ENCODE measurements around the gene TJP1. TPM values are rescaled to one million over a fixed set of nuclear protein-coding genes. Genes with fewer than 3 reads are reported as not detected.

The TJP1 gene
- polyA plus RNA-seq (ENCODE audit: insufficient read length in 3 of 3): 100 to 1,000 TPM; 153 to 182 (median 174) TPM
- long read RNA-seq, donor 1, partial matches to known transcripts: 251 of 252 reads
- long read RNA-seq, donor 1, other reads (novel, unspliced or antisense): 0 of 252 reads
- long read RNA-seq, donor 2, partial matches to known transcripts: 37 of 38 reads
- long read RNA-seq, donor 2, other reads (novel, unspliced or antisense): 0 of 38 reads
- long read RNA-seq, donor 3, full-length matches to known transcripts: 4 of 30 reads
- long read RNA-seq, donor 3, partial matches to known transcripts: 26 of 30 reads
- long read RNA-seq, donor 3, other reads (novel, unspliced or antisense): 0 of 30 reads
- long read RNA-seq, donor 4, partial matches to known transcripts: 23 of 23 reads
- long read RNA-seq, donor 4, other reads (novel, unspliced or antisense): 0 of 23 reads
- long read RNA-seq, donor 5, partial matches to known transcripts: 9 of 11 reads
- long read RNA-seq, donor 5, other reads (novel, unspliced or antisense): 0 of 11 reads
- long read RNA-seq, donor 6, full-length matches to known transcripts: 7 of 58 reads
- long read RNA-seq, donor 6, partial matches to known transcripts: 51 of 58 reads
- long read RNA-seq, donor 6, other reads (novel, unspliced or antisense): 0 of 58 reads
- long read RNA-seq, donor 7, partial matches to known transcripts: 106 of 112 reads
- long read RNA-seq, donor 7, other reads (novel, unspliced or antisense): 0 of 112 reads
- long read RNA-seq, donor 8, partial matches to known transcripts: 16 of 18 reads
- long read RNA-seq, donor 8, other reads (novel, unspliced or antisense): 0 of 18 reads
- long read RNA-seq, donor 9, partial matches to known transcripts: 287 of 288 reads
- long read RNA-seq, donor 9, other reads (novel, unspliced or antisense): 0 of 288 reads
- long read RNA-seq, donor 10, partial matches to known transcripts: 88 of 91 reads
- long read RNA-seq, donor 10, other reads (novel, unspliced or antisense): 0 of 91 reads
- long read RNA-seq, donor 11, partial matches to known transcripts: 43 of 45 reads
- long read RNA-seq, donor 11, other reads (novel, unspliced or antisense): 0 of 45 reads
- long read RNA-seq, donor 12, partial matches to known transcripts: 60 of 62 reads
- long read RNA-seq, donor 12, other reads (novel, unspliced or antisense): 0 of 62 reads
- long read RNA-seq, donor 13, partial matches to known transcripts: 41 of 50 reads
- long read RNA-seq, donor 13, other reads (novel, unspliced or antisense): 5 of 50 reads
- long read RNA-seq, donor 14: 0 reads
- long read RNA-seq, donor 15: 0 reads
- long read RNA-seq, donor 16, partial matches to known transcripts: 35 of 39 reads
- long read RNA-seq, donor 16, other reads (novel, unspliced or antisense): 0 of 39 reads

DNA sequence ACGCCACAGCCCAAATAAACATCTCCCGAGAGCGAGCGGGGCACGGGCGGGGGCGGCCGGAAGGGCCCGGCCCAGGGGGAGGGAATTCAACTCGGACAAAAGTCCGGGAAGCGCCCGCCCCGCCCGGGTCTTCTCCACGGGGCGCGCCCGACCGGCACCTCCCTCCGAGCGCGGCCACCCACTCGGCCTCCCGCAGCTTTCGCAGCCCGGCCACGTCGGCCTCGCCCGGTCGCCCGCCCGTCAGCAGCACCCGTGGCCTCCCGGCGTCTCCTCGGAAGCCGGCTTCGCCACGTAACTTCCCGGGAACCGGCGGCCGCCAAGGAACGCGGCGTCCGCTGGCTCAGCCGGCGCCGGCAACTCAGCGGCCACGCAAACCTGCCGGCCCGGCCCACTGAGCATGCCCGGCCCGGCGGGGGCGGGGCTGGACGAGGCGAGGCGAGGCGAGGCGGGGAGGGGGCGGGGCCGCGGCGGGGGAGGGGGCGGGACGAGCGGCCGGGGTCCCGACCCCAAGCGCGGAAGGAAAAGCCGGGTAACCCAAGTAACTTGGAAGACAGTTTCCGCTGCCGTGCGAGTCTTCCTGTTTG lies at the start of gene TJP1:
Gene TJP1 (minus strand): TSS at position 369 of the 584 bp plus-strand sequence. CDS start 440 bp downstream, outside the sequence.
- DNase-seq: peak; percentile 82

DNA sequence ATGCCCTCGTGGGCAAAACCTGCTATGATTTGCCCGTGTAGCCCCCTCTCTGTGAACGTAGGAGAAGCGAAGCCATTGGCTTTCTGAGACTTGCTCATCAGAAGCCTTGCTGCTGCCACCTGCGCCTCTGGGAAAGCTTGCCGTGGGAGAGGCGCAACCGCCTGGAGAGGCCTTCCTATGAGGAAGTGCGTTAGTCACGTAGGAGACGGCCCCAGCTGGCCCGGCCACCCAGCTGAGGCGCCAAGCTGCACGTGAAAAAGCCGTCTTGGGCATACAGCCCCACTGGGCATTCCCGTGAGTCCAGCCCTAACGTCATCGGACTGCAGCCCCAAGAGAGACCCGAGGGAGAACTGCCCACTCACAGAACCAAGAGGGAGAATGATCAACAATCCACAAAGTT lies 49.1 kb upstream of the TJP1 start:
- DNase-seq: no peak

DNA sequence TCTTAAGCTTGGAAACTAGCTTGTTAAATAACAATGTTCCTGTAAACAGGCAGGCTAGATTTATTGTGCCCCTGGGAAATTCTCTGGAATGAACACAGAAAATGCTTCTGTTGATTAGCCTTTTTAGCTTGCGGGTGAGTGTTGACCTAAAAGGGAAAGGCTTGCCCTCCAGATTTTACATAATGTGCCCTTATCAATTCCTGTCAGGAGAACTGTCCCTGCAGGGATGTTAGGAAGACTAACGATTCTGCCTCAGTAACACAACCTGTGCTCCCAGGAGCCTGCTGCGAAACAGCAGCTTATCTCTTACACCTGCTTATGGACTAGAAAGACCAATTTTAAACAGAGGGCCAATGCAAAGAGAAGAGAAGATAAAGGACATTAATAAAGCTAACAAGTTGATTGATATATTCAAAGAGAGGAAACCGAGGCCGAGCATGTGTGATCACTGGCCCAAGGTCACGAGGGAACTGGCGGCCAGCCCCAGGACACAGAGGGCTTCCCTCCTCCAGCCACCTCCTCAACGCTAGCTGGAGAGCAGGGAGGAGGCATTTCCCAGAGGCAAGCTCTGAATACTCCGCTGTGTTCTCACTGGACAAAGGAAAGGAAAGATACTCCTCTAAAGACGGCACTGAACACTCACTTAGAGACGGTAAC lies 48.4 kb upstream of the TJP1 start:
- peak; percentile 83 for DNase-seq

DNA sequence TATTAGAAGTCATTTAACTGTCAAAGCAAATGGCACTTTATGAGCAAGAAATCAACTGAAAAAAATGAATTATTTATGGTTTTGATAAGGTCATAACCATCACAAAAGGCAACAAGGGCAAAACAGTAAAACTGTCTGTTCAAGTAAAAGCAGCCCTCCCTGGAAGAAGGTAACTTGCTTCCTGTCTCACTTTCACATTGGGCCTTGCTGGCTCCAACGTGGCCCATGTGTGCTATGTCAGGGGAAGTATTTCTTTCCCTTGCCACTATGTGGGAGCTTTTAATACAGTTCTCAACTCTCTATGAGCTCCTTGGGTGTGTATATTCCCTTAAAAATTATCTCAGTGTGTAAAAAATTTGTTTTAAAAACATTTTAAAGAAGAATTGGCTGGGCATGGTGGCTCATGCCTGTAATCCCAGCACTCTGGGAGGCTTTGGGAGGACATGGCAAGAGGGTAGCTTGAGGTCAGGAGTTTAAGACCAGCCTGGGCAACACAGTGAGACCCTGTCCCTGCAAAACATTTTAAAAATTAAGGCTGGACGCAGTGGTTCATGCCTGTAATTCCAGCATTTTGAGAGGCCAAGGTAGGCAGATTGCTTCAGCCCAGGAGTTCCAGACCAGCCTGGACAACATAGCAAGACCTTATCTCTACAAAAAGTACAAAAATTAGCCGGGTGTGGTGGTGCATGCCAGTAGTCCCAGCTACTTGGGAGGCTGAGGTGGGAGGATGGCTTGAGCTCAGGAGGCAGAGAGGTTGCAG lies 45.2 kb upstream of the TJP1 start:
- DNase-seq: no peak

GRCh38 chr15:29866337-29866736 lies 44.1 kb upstream of the TJP1 start:
- DNase-seq: peak; percentile 53

DNA sequence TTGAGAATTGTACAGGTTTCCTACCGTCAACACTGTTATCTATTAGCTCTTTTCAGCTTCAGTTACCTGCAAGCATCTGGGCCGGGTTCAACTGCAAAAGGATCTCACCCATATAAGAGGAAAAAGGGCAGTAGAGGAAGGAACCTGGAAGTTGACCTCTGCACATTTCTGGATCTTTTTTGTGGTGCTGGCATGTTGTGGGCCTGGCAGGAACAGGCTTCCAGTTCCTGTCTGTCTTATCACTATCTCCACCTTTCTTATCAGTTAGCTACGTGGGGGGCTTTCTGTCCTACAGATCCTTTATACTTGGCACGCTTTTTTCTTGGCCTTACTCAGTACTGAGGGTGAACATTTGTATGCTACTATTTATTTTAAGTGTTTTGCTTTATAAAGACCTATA lies 42.2 kb upstream of the TJP1 start:
- DNase-seq: no peak

DNA sequence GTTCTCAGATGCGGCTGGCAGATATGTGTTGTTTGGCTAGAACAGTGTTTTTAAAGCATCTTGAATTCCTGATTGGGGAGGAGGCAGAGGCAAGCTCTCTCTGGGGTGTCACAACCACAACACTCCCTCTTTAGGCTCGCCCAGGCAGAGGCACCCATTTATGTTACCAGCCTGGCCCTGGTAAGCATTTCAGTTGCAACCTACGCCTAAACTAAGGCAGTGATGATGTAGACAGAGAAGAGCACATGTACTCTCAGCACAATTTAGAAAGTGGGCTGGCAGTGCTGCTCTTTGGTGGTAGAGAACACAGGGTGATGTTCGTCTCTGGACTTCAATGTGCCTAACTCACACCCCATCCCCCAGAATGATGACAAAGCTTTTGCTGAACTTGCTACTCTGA lies 41.2 kb upstream of the TJP1 start:
- no peak for DNase-seq

DNA sequence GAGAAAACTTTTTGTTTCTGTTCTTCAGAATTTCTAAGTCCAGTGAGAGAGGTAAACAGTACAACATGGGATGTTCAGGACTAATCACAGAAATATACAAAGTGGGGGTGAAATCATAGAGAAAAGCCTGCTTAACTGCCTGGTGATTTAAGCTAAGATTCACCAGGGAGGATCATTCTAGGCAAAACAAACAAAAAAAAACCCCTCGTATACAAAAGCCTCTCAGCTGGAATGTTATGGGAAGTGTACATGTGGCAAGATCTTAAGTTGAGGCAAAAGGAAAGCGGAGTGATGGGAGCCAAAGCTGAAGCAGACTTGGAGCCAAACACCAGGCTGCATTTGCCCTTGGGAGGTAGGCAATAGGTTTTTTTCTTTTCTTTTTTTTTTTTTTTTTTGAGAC lies 40.0 kb upstream of the TJP1 start:
- DNase-seq: no peak

- DNase-seq: no peak
Observed at GRCh38 chr15:29860872-29861271, 38.6 kb upstream of the TJP1 start.

DNA sequence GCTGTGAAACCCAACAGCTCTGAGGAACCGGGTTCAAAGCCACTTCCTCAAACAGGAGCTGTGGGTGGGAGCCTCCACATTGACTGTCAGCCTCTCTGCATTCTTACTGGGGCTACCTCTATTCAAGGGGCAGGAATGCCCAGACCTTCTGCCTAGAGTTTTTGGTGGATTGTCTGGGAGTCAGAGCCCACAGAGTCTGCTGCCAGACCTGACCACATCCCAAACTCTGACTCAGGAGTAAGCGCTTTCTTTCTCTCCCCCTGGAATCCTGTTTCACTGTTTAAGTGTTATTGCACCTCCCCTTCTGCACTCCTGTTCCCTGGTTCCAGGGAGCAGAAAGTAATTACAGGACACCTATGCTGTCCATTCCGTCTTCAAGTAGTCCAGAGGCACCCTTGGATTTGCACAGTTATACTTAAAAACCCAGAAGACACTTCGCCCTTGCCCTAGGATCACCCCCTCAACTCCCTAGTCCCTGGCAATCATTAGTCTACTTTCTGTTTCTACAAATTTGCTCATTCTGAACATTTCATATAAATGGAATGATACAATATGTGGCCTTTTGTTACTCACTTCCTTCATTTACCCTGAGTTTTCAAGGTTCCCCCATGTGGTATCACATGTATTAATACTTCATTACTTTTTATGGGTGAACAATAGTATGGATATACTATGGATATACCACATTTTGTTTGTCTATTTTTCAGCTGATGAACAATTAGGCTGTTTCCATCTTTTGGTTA lies 37.9 kb upstream of the TJP1 start:
- no peak for DNase-seq

- DNase-seq: no peak
Observed at GRCh38 chr15:29859293-29859692, 37.0 kb upstream of the TJP1 start.

DNA sequence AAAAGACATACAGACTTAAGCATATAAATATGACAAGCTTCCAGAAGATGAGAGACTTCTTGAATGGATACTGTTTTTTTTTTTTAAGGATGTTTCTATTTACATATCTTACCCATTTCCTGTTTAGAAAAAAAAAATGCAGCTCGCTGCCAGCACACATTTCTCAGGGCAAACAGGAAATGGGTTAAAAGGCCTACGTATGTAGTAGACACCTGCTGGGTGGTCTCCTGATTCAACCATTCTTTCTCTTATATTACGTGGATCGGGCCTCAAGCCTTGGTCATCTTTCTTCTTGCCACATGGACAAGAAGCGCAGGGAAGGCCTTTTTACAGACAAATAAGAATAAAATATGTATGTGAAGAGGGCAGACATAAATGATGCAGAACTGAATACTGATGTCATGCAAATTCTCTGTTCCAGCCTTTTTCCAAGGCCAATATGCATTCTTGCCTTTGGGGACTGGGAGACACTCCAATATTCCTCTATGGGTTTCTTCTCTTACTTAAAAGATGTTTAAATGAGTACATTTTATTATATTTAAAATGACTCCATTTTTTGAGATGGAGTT lies 35.0 kb upstream of the TJP1 start:
- no peak for DNase-seq

DNA sequence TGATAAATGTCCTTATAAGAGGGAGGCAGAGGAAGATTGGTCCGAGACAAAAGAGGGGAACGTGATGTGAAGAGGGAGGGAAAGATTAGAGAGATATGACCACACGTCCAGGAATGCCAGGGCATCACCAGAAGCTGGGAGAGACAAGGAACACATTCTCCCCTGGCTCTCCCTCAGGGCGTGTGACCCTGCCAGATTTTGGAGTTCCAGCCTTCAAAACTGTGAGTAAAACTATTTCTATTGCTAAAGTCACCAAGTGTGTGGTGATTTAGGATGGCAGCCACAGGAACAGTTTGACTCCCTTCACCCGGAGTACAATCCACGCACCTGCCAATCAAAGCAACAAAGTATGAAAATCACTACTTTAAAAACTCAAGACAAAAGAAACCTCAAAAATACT lies 32.1 kb upstream of the TJP1 start:
- DNase-seq: no peak

DNA sequence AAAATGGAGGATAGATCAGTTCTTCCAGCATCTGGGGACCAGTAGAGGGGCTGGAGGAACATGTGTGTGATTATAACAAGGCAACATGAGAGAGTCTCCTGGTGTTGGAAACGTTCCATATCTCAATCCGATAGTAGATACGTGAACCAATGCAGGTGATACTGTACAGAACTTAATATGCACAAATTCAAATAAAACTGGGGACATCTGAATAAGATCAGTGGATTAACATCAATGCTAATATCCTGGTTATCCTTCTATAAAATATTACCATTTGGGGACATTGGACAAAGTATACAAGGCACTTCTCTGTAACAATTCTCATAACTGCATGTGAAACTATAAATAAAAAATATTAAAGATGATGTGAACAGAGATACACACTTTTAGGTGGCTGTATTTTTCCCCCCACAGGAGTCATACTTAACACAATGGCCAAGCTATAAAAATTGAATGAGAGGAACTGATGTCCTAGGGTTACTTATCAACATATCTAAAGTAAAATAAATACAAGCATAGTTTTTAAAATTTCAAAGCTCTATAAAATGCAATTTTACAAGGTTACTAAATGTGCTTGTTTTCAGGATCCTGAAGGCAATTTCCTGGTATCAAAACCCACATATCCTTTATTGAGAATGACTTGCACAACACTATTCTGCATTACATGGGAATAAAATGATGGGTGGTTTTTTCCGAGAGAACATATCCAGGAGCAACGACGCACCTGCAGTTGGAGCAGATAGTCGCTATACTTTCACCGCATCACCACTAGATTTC lies 31.1 kb upstream of the TJP1 start:
- DNase-seq: no peak

- DNase-seq: no peak
Observed at GRCh38 chr15:29852201-29852600, 29.9 kb upstream of the TJP1 start.

DNA sequence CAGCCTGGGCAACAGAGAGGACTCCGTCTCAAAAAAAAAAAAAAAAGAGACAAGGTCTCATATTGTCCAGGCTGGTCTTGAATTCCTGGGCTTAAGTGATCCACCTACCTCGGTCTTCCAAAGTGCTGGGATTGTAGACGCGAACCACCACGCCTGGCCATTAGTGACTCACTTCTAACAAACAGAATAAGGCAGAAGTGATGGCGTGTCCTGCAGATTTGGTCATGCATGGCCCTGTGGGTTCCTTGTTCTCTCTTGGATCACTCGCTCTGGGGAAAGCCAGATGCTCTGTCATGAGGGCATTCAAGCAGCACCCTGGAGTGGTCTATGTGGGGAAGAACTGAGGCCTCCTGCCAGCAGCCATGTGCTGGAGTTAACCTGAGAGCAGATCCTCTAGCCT lies 27.4 kb upstream of the TJP1 start:
- no peak for DNase-seq

DNA sequence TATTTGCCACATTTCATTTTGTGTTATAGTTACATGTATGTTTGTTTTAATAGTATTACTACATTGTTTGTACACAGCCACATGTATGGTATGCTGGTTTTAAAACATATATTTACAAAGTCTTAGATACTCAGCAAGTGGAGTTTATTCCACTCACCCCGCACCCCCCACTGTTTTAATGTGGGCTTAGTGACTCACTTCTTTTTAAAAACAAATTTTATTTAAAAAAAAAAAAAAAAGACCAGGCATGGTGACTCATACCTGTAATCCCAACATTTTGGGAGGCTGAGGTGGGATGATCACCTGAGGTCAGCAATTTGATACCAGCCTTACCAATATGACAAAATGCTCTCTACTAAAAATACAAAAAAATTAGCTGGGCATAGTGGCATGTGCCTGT lies 26.9 kb upstream of the TJP1 start:
- no peak for DNase-seq

GRCh38 chr15:29844290-29844903 lies 22.1 kb upstream of the TJP1 start:
- DNase-seq: no peak
